GM21526 (cell line): ENCODE measurements around the gene ACVR2B.

Experiments
- ATAC-seq: cut with Tn5 transposase; IDR thresholded peaks from one replicate; pipeline ENCODE4 v1.9.1; 2021; ENCODE audit warnings: moderate library complexity; ENCODE audit not compliant: unreplicated experiment, low FRiP score

Gene ACVR2B

DNA sequence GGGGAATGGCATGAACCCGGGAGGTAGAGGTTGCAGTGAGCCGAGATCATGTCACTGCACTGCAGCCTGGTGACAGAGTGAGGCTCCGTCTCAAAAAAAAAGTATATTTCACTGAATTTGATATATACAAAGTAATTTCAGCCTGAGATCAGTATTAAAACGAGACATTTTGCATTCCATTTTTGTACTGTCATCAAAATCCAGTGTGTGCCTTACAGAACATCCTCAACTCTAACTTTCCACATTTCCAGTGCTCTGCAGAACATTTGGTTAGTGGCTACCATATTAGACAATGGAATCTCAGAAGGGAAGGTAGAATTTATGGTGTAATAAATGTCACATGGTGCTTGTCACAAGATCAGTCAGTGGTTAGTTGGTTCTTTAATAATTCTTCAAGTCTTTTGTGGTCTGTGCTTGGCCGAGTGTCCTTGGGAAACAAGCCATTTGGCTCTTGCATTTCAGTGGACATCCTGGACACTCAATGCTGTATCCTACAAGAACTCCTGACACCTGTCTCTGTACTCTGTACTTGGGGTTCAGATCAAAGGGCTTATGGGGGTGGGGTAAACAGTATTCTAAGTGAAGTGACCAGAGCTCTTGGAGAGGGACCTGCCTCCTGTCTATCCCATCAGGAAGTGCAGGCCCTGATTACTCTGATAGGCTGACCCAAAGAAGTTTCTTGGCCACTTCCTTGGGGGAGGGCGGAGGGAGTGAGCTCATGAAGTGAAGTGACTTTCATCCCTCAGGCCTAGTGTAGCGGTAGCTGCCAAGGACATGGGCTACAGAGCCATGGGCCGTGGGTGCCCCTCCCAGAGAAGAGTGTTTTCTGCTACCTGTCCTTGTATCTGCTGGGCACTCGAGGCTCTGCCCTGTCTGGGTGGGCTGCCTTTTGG lies 3.7 kb downstream of the ACVR2B start:
- no peak for ATAC-seq

DNA sequence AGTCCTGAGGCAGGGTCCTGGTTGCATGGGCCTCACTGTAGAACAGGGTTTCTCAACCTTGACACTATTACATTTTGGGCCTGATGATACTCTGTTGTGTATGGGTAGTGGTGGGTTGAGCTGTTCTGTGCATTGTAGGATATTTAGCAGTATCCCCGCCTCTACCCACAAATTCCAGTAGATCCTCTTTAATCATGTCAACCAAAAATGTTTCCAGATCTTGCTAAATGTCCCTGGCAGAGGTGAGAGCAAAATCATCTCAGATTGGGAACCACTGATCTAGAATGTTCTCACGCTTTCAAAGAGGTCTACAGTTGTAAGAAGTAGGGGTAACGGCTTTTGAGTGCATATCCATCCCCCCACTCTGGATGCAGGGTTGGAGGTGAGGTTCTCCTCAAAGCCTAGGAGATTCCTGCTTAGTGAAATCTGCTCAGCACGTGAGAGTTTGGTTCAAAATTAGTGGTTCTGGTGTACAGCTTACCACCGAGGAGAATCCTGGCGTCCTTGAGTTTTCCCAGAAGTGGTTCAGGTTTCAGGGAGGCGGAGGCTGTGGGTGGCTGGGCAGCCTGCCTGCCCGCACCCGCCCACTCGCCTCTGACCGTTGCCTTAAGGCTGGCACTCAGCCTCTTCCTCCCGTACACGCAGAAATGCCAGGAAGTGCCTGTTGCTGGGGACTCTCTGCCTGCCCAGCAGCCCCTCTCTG lies 5.3 kb downstream of the ACVR2B start:
- no peak for ATAC-seq

DNA sequence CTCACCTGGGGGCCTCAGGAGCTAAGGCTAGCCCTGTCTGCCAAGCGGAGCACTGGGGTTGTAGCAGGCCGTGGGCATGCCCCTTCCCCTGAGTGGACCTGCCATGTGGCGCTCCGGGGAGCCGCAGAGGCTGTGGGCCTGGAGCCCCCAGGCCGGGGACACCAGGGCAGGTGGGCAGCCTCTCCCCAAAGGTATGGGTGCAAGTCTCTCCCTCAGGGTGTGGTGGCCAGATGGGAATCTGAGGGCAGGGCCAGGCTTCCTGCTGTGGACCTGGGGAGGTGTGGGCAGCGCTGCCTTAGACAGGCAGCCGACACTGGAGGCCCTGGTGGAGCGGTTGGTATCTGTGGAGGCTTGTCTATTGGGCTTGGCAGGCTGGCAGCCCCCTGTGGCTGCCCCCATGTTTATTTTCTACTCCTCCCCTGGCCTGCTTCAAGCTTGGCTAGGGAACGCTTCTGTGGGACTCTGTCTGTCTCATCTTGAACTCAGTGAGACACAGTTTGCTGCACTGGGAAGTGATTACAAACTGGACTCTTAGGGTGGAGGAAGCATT lies 5.9 kb downstream of the ACVR2B start:
- no peak for ATAC-seq

DNA sequence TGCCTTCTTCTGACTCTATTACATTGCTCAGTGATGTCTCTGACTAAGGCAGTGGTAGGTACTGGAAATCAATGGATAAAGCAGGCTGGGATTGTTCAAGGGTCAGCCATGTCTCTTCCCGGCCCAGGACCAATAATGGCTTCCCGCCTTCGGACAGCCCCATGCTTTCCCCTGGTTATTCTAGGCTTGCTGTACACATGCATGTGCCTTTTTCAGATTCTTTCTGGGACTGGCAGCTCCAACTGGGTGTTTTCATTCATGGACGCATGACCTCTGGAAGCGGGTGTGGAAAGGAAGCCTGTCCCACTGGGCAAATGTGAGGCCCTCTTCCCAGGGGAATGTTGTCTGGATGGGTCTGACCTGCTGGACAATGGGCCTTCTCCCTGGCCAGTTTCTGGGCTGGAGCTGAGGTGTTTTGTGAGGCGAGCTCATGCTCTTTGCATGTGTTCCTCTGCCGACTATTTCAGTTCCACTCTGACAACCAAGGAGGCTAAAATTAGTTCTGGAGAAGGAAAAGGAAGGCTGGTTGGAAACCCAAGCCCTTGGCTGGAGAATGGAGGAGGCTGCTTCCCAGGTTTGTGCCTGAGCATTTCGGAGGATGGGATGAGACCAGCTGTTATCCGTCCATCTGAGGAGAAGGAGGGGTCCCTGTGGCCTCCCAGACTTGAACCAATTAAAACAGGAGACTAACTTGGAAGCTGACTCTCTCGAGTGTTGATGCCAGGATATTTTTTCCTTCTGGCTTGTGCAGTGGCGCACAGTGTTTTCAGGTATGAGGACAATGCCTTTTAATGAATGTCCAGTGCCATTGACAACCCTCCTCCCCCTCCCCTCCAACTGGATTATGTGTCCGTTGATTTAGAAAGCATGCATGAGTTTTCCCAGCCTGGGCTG lies 6.9 kb downstream of the ACVR2B start:
- no peak for ATAC-seq

DNA sequence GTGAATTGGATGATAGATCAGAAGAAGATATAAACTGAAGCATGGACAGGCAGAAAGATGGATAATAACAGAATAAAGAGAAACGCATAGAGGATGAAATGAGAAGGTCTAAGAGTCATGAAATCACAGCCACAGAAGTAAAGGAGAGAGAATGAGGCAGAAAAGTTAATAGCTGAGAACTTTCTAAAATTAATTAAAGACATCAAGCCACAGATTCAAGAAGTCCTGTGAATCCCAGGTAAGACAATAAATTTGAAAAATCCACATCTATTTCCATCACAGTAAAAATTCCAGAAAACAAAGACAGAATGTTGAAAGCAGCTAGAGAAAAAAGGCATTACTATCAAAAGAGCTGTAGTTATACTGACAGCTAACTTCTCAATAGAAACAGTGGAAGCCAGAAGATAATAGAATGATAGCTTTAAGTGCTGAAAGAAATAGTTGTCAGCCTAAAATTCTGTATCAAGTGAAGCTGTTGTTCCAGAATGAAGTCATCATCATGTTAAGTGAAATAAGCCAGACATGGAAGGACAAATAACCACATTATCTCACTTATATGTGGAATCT lies 12.0 kb downstream of the ACVR2B start:
- ATAC-seq, result no peak

DNA sequence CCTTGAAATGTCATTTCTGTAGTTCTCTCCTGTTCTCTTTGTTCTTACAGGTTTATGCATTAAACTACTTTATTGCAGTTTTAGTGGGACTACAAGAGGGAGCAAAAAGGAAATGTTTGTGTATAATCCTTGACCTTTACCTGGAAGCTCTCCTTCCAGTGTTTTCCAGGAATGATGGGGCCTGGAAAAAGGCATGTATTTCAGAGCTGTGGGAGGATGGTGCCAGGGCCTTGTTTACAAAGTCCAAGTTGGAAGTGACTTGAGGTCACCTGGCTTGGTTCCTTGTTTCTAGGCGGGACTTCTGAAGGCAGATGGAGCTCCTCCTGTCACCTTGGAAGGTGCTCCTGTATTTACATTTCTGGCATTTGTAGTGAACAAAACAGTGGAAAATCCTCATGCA lies 15.1 kb downstream of the ACVR2B start:
- no peak for ATAC-seq

DNA sequence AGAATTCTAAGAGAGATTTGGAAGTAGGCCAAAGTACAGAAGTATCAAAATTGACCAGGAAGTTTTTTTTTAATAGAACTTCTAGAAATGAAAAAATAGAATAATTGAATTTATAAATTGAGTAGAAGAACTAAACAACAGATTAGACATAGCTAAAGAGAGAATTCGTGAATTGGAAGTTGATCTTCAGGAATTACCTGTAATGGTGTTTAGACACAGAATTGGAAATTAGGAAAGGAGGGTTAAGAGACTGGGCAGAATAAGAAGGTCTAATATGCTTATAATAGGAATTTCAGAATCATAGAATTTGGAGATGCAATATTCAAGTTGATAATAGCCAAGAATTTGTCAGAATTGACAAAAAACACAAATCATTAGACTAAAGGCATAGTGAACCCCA lies 16.2 kb downstream of the ACVR2B start:
- no peak for ATAC-seq

DNA sequence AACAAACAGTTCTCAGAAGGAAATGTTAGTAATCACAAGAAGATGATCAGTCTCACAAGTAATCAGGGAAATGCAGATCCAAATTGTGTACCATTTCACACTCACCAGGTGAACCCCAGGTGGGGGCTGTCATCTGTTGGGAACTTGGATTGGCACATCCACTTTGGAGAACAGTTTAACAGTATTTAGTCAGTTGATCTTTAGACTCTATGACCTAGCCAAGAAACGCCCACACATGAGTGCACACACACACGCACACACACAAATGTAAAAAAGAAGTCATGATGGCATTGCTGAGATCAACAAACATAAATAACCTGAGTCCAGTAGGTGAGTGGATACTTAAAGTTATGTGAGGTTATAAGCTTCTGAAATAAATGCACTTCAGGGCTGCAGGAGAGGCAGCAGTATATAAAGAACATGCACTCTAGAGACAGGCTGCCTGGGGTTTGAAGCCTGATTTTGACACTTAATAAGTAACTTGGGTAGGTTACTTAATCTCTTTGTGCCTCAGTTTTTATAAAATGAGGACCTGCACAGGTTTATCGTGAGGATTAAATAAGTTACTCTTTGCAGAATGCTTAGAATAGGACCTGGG lies 17.7 kb downstream of the ACVR2B start:
- ATAC-seq, result no peak

DNA sequence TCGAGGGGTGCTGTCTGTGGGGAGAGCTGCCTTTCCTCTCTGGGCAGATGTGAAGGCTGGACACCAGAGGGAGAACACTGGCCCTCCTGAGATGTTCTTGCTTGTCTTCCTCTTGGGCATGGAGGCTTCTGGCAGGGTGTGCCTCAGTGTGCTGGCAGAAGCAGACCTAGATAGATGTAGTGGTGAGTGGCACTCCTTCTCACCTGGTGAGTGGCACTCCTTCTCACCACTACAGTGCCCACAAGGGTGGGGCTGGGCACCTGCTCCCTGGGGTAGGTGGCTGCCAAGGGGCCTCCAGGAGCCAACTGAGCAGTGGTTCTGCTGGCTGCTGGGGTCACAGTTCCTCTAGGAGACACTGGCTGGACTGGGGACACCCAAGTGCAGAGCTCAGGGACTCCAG lies 18.7 kb downstream of the ACVR2B start:
- ATAC-seq, result no peak

DNA sequence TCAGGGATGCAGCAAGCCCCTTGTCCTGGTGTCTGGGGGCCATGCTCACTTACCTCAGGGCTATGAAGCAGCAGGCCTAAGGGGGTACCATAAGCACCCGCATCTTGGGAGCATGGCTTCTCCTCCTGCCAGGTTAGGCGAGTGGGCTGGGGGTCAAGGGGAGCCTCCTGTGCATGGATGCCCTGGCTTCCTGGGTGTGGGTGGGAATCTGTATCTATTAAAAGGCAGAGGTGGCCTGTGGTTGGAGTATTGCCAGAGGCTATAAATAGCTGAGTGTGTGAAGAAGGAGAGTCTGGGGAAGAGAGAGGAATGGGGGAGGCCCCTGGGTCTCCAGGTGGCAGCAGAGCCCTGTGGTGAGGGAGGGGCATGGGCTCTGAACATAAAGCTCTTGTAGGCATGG lies 19.5 kb downstream of the ACVR2B start:
- no peak for ATAC-seq

DNA sequence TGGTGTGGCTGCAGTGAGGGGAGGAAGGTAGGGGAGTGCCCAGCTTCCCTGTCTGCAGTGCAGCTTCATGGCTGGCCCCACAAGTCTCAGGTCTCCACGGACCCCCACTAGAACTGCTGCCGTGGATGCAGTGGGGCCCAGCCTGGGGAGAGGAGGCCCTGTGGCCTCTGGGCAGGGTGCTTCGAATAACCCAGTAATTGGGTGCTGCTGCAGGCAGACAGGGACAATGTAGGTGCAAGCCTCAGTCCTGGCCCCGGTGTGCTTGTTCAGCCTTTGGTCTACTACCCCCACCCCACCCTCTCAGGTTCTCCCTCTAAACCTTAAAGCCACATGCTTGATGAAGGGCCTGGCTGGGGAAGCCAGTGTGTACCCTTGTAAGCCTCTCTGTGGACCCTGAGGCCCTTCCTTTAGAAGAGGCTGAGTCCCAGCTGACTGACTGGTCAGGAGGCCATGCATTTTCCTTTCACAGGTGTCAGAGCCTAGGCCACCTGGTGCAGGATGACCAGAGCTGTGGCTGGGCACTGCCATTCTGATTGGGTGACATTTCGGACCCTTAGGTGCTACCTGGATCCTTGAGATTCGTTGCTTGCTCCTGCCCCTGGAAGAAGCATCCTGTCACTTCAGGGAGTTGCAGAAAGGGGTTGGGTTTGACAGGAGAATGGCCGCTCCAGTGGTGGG lies 21.4 kb downstream of the ACVR2B start:
- no peak for ATAC-seq

DNA sequence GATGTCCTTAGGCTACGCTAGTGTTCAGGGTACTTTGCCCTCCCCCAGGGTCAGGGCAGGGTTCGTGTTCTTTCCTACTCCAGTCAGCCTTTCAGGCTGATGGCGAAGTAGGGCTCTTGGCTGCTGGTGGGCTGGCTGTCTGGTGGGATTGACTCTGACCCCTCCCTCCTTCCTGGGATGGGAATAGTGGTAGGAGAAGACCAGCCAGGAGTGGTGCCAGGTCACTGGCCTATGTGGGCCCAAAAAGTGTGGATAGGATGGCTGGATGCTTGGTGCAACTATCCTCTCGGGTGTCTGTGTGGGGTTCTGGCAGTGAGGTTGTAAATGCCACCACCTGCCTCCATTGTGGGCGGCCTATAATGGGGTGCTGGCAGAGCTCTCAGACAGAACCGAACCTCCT lies 22.0 kb downstream of the ACVR2B start:
- no peak for ATAC-seq

DNA sequence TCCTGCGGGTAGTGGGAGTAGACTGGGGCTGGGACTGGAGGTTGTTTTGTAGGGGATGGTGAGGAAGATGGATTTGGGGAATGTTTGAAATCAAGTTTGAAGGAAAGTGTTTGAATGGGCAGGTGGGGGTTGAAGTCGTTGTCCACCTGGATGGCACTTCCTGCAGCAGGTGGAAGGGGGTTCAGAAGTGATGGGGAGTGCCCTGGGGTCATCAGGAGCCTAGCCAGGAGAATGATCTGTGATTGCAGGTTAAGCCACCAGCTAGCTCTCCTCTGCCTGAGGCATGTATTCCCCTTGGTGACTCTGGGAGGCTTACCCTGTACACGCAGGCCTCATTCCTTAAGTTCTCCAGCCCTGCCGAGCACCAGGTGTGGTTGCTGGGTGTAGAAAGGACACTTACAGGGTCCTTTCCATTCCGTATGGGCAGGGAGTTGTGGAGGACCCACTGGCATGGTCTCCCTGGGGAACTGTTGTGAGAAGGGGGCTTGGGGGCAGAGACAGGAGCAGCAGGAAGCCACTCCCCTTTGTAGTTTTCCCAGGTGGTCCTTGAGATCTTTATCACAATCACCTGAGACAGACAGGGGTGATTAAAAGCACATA lies 22.6 kb downstream of the ACVR2B start:
- no peak for ATAC-seq

DNA sequence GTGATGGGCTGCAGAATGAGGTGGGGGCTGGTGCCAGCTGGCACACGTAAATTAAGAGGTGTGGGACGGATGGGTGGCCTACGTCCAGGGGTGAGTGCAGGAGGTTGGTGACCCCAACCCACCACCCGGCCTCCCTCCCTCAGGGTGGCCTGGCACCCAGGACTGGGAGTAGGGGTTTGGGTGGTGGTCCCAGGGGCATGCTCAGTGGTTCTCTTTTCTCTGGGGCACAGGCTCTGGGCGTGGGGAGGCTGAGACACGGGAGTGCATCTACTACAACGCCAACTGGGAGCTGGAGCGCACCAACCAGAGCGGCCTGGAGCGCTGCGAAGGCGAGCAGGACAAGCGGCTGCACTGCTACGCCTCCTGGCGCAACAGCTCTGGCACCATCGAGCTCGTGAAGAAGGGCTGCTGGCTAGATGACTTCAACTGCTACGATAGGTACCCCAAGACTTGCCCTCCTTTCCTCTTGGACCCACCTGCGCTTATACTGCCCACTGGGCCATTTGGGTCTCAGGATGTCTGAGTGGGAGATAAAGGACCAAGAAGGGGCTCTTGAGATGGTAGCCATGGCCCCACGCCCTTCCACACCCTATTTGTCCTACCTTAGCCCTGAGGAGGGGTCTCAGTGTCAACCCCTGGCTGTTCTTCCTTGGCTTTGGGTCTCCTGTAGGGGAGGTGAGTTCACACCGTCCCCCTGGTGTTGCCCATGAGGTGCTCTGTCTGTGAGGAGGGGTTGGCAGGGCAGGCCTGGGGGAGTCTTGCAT lies 23.5 kb downstream of the ACVR2B start:
- no peak for ATAC-seq

DNA sequence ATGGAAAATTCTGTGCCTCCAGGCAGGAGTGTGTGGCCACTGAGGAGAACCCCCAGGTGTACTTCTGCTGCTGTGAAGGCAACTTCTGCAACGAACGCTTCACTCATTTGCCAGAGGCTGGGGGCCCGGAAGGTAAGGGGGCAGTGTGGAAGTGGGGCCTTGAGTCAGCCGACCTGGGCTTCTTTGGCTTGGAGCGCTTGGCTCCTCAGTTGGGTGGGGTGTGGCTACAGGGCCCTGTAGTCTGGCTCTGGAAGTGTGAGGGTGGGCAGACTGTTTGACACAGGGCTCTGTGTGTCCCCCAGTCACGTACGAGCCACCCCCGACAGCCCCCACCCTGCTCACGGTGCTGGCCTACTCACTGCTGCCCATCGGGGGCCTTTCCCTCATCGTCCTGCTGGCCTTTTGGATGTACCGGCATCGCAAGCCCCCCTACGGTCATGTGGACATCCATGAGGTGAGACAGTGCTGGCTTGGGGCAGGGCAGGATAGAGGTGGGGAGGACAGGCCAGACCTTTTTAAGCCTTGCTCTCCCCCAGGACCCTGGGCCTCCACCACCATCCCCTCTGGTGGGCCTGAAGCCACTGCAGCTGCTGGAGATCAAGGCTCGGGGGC lies 24.3 kb downstream of the ACVR2B start:
- no peak for ATAC-seq

DNA sequence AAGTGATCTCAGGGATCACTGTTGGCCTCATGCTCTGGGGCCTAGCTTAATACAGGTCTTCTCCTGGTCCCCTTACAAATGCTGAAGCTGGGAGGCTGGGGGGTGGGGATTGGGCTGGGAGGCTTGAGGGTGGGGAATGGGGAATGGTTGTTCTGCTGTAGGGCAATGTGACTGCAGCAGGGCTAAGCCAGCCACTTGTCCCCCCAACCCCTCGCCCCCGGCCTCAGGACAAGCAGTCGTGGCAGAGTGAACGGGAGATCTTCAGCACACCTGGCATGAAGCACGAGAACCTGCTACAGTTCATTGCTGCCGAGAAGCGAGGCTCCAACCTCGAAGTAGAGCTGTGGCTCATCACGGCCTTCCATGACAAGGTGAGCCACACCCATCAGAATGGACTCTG lies 25.2 kb downstream of the ACVR2B start:
- no peak for ATAC-seq

DNA sequence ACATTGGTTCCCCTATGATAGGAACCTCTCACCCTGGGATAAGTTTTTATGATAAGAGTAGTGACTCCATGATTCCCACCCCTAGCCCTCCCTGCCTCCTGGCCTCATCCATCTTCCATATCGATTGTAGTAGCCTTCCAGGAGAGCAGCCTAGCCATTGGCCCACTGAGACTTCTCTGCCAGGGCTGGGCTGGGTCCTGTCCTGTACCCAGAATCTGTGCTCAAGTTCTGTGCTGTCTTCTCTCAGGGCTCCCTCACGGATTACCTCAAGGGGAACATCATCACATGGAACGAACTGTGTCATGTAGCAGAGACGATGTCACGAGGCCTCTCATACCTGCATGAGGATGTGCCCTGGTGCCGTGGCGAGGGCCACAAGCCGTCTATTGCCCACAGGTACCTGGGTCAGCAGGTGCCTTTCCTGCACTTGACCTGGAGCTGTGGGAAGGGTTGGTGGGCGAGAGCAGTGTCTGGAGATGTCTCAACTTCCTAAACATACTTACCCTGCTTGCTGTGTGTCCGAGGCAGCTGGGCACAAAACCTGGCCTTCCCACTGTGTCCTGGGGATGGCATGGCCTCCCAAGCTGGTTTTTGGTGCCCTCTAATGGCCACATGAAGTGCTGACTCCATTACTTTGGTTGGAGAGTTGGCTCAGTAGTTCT lies 25.9 kb downstream of the ACVR2B start:
- no peak for ATAC-seq

DNA sequence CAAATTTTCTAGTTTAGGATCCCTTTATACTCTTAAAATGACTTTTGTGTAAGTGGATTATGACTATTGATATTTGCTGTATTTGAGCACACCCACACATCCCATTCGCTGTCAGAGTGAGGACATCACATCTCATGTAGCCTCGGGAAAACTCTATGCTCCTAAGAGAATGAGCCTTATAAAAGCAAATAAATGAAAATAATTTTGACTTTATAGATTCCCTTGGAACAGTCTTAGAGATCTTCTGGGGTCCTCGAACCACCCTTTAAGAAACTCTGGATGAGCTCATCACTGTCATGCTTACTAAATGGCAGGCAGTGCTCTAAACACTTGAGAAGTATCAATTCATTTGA lies 26.4 kb downstream of the ACVR2B start:
- no peak for ATAC-seq
